Esophagus squamous epithelium (tissue), 5 donors: ENCODE results near the gene CCNF. TPM values are rescaled to one million over a fixed set of nuclear protein-coding genes. Genes with fewer than 3 reads are reported as not detected.

Source experiments
- DNase-seq: peaks from one replicate; lab custom pipeline; 2025; lab: John Stamatoyannopoulos, UW
- H3K27ac ChIP-seq, 4 donors: fragments of 200-600 bp; sonication (generic); one replicate each; pipeline ENCODE4 v1.5.1; 2016 to 2019; ENCODE audit warnings: mild to moderate bottlenecking in 1 of 4
- H3K27me3 ChIP-seq, 4 donors: fragments of 200-600 bp; sonication (generic); 1 replicate in 3 of 4; 2 replicates in 1 of 4; pipeline versions ENCODE4 v1.5.1 to v1.6.0; 2017 to 2021; ENCODE audit warnings: antibody characterized with exemption in 1 of 4
- H3K36me3 ChIP-seq, 3 donors: fragments of 200-600 bp; sonication (generic); one replicate each; pipeline ENCODE4 v1.5.1; 2016 to 2019
- H3K4me1 ChIP-seq, 3 donors: fragments of 200-600 bp; sonication (generic); one replicate each; pipeline ENCODE4 v1.5.1; 2017 to 2019
- H3K4me3 ChIP-seq, 4 donors: fragments of 200-600 bp; sonication (generic); 1 replicate in 3 of 4; 2 replicates in 1 of 4; pipeline ENCODE4 v1.5.1; 2016 to 2019; ENCODE audit warnings: mild to moderate bottlenecking in 2 of 4, moderate library complexity in 1 of 4
- H3K9me3 ChIP-seq, 3 donors: fragments of 200-600 bp; sonication (generic); one replicate each; pipeline ENCODE4 v1.5.1; 2016 to 2019
- CTCF ChIP-seq, 6 experiments: fragments of 450-650 bp in 4 of 6; fragments of 200-600 bp in 2 of 6; sonication (generic) in 2 of 6; IDR thresholded peaks; one replicate each; pipeline ENCODE4 v1.5.1; 2016 to 2019; ENCODE audit warnings: antibody characterized with exemption in 6 of 6, mild to moderate bottlenecking in 4 of 6, moderate library complexity in 4 of 6
- POLR2A ChIP-seq, 4 donors: fragments of 450-650 bp; IDR thresholded peaks; one replicate each; pipeline ENCODE4 v1.6.1; 2017; ENCODE audit warnings: antibody characterized with exemption in 4 of 4, mild to moderate bottlenecking in 4 of 4, moderate library complexity in 3 of 4
- WGBS, 2 donors: methylation state at CpG; one replicate each; pipeline ENCODE4 v1.1.5; 2018; 5-methylcytosine and 5-hydroxymethylcytosine counted together
- intact Hi-C: fragments of 100-400 bp; cut with DNase I; formaldehyde crosslinking; loops from one replicate; pipeline ENCODE4 v1.15.0; 2022
- total RNA-seq, 4 donors: library from RNA; depleted of rRNA; stranded (reverse); fragments of >200 nt; gene quantifications; one replicate each; pipeline ENCODE4 v1.1.0, GENCODE V29; 2016
- donor health status: DM: yes; HTN: yes; CAD: no.

The CCNF gene
- total RNA-seq, 4 donors from 2014 or later = 5.9 to 18.6 (median 10.2) TPM

GRCh38 chr16:2490190-2491105, 61.2 kb downstream of the CCNF start:
- intact Hi-C loops = loop anchor here (10.0 kb wide), 1 partner anchor 66 kb away; the partner anchor contains the start of gene CCNF
- H3K27ac ChIP-seq = no peak overlapping the region
- DNase-seq = no peak

GRCh38 chr16:2492292-2492691, 63.0 kb downstream of the CCNF start:
- no peaks in the 10 kb centered on the region for H3K9me3 ChIP-seq
- no peak for DNase-seq

More at GRCh38 chr16:2490190-2491105, 61.2 kb downstream of the CCNF start:
- TF ChIP-seq POLR2A (IDR thresholded peaks at IDR 0.05) = no peak
- TF ChIP-seq CTCF (IDR thresholded peaks at IDR 0.05) = no peak
- WGBS, 2 donors = 88 to 93% methylated on average over 12 to 13 of the region's 23 CpGs
- Histone ChIP-seq H3K36me3 (peaks cover 0 to 7% (median 0%) of the 10 kb centered on the region in 3 donors), H3K9me3 (no peaks in the 10 kb centered on the region), H3K4me1 (peaks cover 0 to 17% (median 3%) of the 10 kb centered on the region in 3 donors), H3K27me3 (no peaks in the 10 kb centered on the region), H3K4me3 (no peak overlapping the region)

GRCh38 chr16:2493605-2494004, 64.4 kb downstream of the CCNF start:
- Histone ChIP-seq H3K4me1 (peaks cover 17 to 31% (median 18%) of the 10 kb centered on the region in 3 donors), H3K27me3 (no peaks in the 10 kb centered on the region), H3K36me3 (peaks cover 0 to 19% (median 0%) of the 10 kb centered on the region in 3 donors), H3K27ac (no peak overlapping the region), H3K4me3 (no peak overlapping the region), H3K9me3 (no peaks in the 10 kb centered on the region)
- intact Hi-C loops = loop anchor here (10.0 kb wide), 1 partner anchor 69 kb away; the partner anchor contains the start of gene CCNF
- WGBS, 2 donors = 79 to 97% methylated on average over 5 to 6 of the region's 6 CpGs
- no peak for DNase-seq
- TF ChIP-seq POLR2A (IDR thresholded peaks at IDR 0.05) (no peak), CTCF (IDR thresholded peaks at IDR 0.05) (no peak)

More at GRCh38 chr16:2492292-2492691, 63.0 kb downstream of the CCNF start:
- TF ChIP-seq CTCF (IDR thresholded peaks at IDR 0.05) (no peak), POLR2A (IDR thresholded peaks at IDR 0.05) (no peak)
- Histone ChIP-seq H3K4me3 (no peak overlapping the region), H3K36me3 (peaks cover 0 to 19% (median 0%) of the 10 kb centered on the region in 3 donors), H3K4me1 (peaks cover 4 to 27% (median 5%) of the 10 kb centered on the region in 3 donors), H3K27ac (no peak overlapping the region), H3K27me3 (no peaks in the 10 kb centered on the region)
- WGBS, 2 donors = 89 to 96% methylated on average over 9 of the region's 13 CpGs
- intact Hi-C loops = loop anchor here (10.0 kb wide), 1 partner anchor 67 kb away; the partner anchor contains the start of gene CCNF

DNA sequence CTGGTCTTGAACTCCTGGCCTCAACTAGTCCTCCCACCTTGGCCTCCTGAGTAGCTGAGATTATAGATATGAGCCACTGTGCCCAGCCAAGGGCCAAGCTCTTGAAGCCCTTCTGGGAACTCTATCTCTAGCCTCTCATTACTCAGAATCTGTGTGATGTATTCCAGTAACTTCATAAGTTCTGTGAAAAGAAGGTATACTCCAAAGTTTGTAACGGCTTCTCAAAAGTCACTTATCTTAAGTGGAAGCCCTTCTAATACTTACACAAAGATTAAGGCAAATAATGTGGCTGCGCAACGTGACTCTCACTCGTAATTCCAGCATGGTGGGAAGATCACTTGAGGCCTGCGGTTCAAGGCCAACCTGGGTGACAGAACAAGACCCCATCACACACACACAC, 65.4 kb downstream of the CCNF start:
- 97 to 98% methylated on average over 5 of the region's 5 CpGs for WGBS, 2 donors
- no peak for DNase-seq
- intact Hi-C loops = loop anchor here (5.0 to 10.0 kb wide), 2 partner anchors 70 to 152 kb away; partner anchors contain the start of genes ABCA3 and CCNF
- Histone ChIP-seq H3K27me3 (no peaks in the 10 kb centered on the region), H3K27ac (no peak overlapping the region), H3K4me3 (no peak overlapping the region), H3K36me3 (peaks cover 0 to 19% (median 0%) of the 10 kb centered on the region in 3 donors), H3K9me3 (no peaks in the 10 kb centered on the region), H3K4me1 (peaks cover 25 to 41% (median 26%) of the 10 kb centered on the region in 3 donors)
- no peak for TF ChIP-seq POLR2A (IDR thresholded peaks at IDR 0.05)
- no peak for TF ChIP-seq CTCF (IDR thresholded peaks at IDR 0.05)
